GM21528 (cell line): ENCODE results near the gene NR1D1.
"Not testable (repeated sequence)": the region's sequence is repeated elsewhere in the genome, so short reads cannot be mapped to it uniquely, and the experiment has no call there.

Experiments
- ATAC-seq: cut with Tn5 transposase; IDR thresholded peaks from one replicate; pipeline ENCODE4 v1.9.1; 2021; ENCODE audit warnings: mild to moderate bottlenecking, moderate library complexity; ENCODE audit not compliant: unreplicated experiment, low FRiP score

Gene NR1D1

DNA sequence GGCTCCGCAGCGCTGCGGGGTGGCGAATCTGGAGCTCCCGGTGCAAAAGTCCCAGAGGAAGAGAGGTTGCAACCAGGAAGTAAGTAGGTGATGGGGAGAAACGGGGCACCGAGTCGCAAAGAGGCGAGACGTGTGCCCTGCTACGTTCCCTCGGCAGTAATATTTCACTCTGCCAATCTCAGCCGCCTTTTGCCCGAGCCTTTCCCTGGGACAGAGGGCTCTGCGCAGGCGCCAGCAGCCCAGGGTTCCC lies at the start of gene NR1D1:
Gene NR1D1, minus strand, starts transcription at position 171 of the 250 bp plus-strand sequence. CDS start 495 bp downstream, outside the sequence.
- ATAC-seq = no peak

DNA sequence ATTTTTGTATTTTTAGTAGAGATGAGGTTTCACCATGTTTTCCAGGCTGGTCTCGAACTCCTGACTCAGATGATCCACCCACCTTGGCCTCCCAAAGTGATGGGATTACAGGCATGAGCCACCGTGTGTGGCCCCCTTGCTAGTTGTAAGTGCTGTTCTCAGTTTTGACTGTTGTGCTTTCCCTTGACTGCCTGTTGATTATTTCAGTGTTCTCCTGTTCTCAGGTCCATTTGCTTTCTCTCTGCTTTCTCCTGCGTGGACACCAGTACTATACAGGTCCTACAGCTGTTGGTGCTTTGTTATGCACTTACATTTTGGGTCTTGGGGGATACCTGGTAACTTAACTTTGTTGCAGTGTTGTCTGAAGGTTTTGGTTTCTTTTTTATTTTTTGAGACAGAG lies 48.1 kb upstream of the NR1D1 start:
- ATAC-seq = no peak

DNA sequence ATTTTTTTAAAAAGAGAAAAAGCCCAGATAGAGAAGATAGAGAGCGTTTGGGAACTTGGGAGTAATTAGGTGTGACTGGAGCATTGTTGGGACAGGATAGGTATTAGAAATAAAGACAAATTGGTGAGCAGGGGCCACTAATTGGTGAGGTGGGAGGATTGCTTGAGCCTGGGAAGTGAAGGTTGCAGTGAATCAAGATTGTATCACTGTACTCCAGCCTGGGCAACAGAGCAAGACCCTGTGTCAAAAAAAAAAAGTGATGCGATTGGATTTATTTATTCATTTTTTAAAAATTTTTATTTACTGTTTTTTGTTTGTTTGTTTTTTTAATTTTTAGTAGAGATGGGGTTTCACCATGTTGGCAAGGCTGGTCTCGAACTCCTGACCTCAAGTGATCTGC lies 45.1 kb upstream of the NR1D1 start:
- no peak for ATAC-seq

DNA sequence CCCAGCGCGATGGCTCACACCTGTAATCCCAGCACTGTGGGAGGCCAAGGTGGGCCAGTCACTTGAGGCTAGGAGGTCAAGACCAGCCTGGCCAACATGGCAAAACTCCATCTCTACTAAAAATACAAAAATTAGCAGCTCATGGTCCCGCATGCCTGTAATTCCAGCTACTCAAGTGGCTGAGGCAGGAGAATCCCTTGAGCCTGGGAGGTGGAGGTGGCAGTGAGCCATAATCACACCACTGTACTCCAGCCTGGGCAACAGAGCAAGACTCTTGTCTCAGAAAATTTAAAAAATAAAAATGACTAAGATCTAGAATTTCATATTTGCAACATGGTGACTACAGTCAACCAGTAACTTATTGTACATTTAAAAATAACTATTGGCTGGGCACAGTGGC lies 42.8 kb upstream of the NR1D1 start:
- ATAC-seq = not testable (repeated sequence)

DNA sequence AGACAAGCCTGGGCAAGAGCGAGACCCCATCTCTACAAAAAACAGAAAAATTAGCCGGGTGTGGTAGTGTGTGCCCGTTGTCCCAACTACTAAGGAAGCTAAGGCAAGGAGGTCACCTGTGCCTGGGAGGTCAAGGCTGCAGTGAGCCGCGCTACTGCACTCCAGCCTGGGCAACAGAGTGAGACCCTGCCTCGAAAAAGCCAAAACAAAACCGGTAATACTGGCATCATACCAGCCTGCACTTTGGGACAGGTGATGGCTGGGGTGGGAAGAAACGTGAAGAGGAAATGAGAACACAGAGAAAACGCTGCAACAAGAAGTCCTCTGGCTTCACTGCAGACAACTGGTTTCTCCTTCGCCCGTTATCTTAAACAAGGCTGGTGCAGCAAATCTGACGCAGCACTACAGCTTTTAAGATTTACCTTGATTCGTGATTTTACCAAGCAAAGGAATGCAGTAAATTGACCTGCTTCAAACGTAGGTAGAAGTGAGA lies 39.2 kb upstream of the NR1D1 start:
- ATAC-seq = peak; percentile 21

DNA sequence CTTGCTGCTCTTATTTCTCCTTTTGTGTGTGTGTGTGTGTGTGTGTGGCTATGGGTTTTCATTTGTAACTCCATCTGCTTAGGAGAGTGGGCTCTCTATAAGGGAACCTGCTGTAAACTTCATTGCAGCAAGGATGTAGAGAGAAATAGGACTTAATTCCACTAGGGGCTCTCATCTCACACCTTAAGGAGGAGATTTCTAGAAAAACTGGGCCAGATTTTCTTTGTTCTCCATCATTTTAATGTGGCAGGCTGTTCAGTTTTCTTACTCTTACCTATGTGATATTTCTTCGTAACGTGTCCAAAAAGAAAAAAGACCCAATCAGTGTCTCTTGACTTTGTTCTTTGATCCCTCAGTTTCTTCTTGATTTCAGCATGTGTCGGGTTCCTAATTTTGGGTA lies 35.4 kb upstream of the NR1D1 start:
- no peak for ATAC-seq

DNA sequence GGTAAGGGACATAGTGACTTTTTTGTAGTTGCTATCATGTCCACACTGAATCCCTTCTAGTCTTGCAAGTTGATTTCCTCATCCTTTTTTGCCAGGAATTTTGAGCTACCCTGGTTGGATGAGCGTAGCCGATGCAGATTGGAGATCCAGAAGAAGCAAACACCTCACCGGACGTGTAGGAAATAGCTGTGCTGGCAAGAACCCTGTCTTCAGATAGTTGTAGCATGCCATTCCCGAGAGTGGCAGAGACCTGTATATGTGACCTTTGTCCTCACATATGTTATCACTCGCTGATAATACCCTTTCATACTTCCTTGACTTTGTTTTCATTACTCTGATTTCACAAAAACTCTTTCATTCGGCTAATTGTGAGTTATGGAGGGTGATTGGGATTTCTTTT lies 33.8 kb upstream of the NR1D1 start:
- no peak for ATAC-seq

DNA sequence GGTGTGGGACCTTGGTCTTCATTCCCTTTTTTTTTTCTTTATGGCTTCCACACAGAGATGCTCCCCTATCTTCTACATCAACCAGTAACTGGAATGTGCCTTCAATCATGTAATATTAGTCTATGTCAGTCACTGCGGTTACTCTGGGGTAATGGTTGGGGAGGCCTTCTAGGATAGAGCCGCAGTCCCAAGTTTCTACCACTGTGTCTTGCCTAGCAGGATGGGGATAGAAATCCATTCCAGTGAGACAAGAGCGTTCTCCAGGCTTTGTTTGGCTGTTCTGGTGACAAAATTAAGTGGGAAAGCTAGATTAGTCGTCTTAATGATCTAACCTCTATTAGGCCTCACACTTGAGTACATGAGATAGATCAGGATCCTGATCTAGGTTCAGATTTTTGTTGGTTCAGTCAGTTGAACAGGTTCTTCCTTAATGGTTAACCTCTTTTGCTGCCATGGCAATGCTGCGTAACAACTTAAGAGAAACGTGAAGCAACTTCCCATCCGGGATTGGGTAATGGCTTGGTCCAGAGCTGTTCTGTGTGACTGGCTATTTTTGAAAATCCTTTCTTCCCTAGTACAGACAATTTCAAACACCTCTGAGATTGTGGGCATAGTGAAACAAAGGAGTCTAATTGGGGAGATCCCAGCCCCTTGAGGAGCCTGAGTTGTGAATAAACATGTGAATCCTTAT lies 30.1 kb upstream of the NR1D1 start:
- ATAC-seq = no peak

DNA sequence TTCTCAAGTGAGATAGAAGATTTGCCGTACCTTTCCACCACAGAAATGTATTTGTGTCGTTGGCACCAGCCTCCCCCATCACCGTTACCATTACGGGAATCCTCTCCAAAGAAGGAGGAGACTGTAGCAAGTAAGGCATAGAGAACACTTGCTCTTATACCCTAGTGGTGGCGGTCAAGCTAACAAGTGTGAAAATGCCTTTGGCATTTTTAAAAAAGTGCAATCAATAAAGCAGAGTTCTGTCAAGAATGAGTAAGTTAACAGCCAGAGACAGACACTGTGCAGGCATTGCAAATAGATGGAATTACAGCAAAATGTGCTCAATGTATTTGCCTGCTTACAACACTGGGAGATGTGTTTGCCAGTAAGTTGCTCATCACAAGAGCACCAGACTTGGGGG lies 29.1 kb upstream of the NR1D1 start:
- ATAC-seq = no peak

DNA sequence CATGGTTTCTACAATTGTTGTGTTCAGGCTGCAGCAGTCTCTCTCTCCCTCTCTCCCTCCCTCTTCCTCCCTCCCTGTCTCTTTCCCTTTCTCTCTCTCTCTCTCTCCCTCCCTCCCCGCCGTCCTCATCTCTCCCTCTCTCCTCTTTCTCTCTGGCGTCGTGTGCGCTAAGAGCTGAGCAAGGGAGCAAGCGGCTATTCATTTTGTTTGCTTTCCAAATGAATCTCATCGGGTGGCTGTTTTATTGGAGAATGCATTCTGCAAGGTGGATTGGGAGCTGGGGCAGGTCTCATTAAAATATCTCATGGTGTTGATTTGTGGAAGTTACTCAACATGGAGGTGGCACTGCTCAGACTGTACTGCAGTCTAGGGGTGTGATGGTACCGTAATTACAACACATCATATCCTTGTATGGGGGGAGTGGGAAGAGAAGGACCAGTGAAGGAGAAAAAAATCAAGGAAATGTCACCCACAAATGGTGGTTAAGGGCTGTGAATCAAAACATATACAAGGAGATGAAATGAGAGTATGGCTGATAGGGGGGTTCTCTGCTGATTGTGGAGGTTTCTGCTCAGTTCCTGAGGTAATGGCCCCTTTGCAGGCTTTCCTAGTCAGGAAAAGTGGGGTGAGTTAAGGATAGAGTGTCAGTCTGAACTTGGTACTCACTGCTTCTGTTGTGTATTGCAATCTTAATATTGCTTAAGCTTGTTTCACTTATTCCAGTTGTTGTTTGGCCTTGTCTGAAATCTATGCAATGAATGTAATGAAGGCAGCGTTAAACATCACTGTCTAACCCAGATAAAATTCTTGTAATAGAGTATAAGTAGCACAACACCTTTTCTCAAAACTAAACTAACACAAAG lies 24.1 kb upstream of the NR1D1 start:
- no peak for ATAC-seq

DNA sequence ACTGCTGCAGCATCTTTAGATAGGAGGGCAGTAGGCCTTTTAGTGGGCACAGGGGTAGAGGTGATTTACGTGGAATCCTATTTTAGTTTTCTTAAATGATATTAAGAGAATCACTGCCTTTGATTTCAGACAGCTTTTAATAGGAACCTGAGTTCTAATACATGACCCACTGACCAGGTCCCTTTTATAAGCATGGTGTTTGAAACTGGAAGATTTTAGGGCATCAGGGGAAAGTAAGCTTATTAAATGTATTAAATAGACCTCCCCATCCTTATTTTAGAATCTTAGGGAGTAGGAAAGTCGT lies 23.4 kb upstream of the NR1D1 start:
- no peak for ATAC-seq

DNA sequence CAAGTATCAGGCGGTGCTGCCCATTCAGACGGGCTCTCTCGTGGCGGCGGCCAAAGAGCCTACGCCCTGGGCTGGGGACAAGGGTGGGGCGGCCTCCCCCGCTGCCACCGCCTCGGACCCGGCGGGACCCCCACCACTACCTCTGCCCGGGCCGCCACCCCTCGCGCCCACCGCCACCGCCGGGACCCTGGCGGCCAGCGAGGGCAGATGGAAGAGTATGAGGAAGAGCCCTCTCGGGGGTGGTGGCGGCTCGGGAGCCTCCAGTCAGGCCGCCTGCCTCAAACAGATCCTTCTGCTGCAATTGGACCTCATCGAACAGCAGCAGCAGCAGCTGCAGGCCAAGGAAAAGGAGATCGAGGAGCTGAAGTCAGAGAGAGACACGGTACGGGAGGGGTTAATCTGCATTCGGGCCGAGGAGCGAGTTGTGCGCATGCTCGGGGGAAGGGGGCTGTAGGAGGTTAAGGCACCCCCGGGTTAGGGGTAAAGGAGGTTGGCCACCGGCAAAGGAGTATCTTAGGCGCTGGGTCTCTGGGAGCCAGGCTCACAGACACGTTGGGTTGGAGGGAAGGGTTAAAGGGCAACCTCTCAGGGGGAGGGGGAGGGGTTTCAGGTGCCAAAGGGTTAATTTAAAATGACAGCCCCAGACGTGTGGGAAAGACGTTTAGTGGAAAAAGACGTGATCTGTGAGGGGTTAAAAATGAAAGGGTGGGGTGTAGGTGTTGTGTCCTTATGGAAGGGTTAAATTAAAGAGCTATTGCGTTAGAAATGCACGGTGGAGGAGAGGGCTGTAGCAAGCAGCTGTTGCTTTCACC lies 22.8 kb upstream of the NR1D1 start:
- ATAC-seq = peak; percentile 34

DNA sequence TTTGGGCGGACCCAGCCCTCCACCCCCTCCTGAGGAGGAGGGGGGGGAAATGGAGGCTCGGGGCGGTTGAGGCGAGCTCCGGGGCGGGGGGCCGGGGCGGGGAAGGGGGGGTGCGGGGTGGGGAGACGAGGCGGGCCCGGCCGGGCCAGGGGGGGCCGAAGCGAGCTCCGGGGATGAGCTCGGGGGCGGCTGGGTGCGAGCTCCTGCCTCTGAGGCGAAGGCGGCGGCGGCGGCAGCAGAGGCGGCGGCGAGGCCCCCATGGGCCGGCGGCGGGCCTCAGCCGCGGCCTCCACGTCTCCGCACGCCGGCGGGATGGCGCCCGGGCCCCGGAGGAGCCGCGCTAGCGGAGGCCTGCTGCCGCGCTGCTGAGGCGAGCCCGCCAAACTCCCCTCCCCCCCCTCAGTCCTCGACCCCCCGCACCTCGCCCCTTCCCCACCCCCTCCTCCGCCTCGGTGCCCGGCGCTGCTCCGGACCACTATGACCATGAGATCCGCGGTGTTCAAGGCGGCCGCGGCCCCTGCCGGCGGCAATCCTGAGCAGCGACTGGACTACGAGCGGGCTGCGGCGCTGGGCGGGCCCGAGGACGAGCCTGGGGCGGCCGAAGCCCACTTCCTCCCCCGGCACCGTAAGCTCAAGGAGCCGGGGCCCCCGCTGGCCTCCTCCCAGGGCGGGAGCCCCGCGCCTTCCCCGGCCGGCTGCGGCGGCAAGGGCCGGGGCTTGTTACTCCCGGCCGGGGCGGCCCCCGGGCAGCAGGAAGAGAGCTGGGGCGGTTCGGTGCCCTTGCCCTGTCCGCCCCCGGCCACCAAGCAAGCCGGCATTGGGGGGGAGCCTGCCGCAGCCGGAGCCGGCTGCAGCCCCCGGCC lies 22.0 kb upstream of the NR1D1 start:
- ATAC-seq = peak; percentile 22

DNA sequence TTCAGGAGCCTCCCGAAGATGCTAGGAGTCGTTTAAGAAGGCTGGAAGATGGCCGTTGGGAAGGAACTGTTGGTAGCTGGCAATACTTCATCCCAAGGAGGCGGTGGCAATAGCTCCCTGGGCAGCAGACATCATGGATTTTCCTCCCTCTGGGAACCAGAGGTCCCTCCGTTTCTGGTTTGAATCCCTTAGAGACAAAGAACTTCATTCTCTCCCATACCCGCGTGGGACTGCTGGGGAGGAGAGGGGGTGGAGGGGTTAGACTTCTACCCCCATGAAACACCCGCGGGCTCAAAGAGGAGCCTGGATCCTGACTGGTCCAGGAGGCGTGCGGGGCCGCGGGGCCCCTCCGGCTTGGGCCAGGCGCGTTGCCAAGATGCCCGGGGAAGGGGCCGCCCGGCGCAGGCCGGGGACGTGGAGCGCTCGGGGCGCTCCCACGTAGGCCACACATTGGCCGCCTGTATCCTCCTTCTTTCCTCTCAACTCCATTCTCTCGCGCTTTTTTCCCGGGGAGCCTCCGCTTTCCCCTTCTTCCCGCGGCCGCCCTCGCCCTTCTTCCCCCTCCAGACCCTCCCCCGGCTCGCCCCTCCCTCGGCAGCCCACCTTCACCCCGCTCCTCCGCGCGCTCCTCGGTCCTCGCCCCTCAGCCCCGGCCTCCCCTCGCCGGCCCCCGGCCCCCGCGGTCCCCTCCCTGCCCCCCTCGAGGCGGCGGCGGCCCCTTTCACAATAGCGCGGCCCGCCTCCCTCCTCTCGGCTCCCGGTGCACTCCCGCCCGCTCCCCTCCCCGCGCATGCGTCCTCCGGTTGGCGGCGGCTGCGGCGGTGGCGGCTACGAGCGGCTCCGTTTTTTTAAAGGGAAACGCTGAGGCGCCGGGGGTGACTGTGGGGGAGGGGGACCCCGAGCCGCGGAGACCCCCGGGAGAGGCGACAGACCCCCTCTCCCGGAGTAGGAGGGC lies 21.1 kb upstream of the NR1D1 start, which contains the start of gene MSL1:
Gene MSL1, plus strand, starts transcription at position 791 of the 955 bp plus-strand sequence. CDS start 642 bp downstream, outside the sequence.
- peak; percentile 55 for ATAC-seq

DNA sequence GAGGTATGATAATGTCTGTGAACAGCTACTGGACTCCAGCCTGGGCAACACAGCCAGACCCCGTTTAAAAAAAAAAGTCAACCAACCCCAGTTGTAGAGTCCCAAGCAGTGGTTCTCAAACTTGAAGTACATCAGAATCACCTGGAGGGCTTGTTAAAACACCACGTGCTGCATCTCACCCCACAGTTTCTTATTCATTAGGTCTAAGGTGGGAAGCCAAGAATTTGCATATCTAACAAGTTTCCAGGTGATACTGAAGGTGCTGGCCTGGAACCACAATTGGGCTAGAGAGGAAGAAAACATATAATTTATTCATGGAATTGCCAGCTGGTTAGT lies 14.7 kb upstream of the NR1D1 start:
- no peak for ATAC-seq

DNA sequence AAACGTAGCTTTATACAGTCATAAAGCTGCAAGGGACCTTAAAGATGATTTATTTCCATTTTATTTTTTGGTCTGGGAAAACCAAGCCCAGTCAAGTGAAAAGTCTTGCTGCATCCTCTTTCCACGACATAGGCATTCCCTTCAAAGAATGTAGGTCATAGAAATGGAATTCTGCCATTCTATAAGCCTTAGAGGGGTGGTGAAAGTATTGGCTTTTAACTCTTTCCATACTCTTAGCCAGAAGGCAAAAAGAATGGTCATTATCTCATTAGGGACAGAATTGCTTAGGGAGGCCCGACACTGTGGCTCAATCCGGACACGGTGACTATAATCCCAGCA lies 13.5 kb upstream of the NR1D1 start:
- ATAC-seq = no peak

DNA sequence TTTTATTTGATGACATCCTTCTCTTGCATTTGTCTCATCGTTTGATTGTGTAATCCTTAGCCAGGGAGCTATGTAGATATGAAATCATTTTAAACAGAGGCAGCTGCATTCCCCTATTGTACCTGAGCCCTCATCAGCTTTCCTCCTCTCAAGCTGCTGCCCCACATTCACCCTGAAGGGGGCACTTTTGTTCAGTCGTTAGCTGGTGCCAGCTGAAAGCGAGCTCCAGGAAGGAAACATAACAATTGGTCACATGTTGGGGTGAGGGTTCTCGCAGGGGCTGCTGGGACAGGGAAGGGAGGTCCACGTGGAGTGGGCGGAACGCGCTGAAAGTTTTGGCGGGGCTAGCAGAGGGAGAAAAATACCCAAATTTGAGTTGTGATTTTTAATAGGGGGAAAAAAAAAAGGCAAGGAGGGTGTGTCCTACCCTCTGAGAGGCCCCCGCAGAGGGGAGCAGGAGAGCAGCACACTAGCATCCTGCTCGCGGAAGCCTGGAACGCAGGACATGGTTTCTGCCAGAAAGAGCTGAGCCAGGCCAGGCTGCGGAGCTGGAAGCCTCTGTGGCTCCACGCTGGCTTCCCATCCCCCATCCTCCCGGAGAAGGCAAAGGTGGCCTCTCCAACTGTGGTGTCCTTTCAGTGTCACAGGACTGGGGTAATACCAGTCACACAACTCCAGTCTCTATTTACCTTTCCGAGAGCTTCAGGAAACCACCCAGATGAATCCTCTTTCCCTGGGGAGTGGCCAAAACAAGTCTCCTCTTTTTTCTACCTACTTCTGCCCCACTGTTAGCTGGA lies 12.9 kb upstream of the NR1D1 start:
- ATAC-seq = peak; percentile 80

DNA sequence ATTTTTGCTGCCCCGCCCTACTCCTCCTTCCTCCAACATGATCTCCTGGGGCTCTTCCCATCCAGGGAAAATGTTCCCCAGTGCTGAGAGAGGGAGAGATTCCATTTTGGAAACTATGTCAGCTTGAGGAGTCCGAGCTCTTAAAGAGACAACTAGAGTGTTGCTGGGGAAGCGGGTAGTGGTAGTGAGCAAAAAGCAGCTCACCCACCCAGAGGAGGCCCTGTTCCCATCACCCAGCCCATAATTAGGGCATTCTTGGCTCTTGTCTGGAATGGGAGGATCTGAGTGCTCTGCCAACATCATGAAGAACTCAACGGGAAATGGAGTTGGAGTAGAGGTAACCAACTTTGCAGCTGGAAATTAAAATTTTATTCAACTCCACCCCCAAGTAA lies 12.3 kb upstream of the NR1D1 start:
- ATAC-seq = no peak
